GM23248 (cell line): ENCODE results near the gene STARD13. TPM values are rescaled to one million over a fixed set of nuclear protein-coding genes. Genes with fewer than 3 reads are reported as not detected.
"Not testable (repeated sequence)": the region's sequence is repeated elsewhere in the genome, so short reads cannot be mapped to it uniquely, and the experiment has no call there.

Experiments used
- DNase-seq: peaks from one replicate; pipeline ENCODE4 v3.0.0-alpha.2; 2015
- H2AFZ ChIP-seq: fragments of 200-600 bp; sonication (generic); 2 replicates; pipeline ENCODE4 v1.6.1; 2016; ENCODE audit warnings: antibody characterized with exemption
- H3F3A ChIP-seq: fragments of 200-600 bp; sonication (generic); 2 replicates; pipeline ENCODE4 v1.6.1; 2016; ENCODE audit warnings: mild to moderate bottlenecking, antibody characterized with exemption, mixed run types; ENCODE audit not compliant: insufficient read depth
- H3K27ac ChIP-seq: fragments of 200-600 bp; sonication (generic); 2 replicates; pipeline ENCODE4 v1.5.1; 2016; ENCODE audit warnings: mild to moderate bottlenecking
- H3K27me3 ChIP-seq: fragments of 200-600 bp; sonication (generic); replicated peaks from 2 replicates; pipeline ENCODE4 v1.6.1; 2016; ENCODE audit warnings: mild to moderate bottlenecking; ENCODE audit not compliant: insufficient read depth
- H3K36me3 ChIP-seq: fragments of 200-600 bp; sonication (generic); 2 replicates; pipeline ENCODE4 v1.6.1; 2016; ENCODE audit warnings: low read depth, mild to moderate bottlenecking
- H3K4me1 ChIP-seq: fragments of 200-600 bp; sonication (generic); 2 replicates; pipeline ENCODE4 v1.6.1; 2016; ENCODE audit warnings: mild to moderate bottlenecking; ENCODE audit not compliant: insufficient read depth
- H3K4me2 ChIP-seq: fragments of 200-600 bp; sonication (generic); one replicate; pipeline ENCODE4 v1.6.1; 2016; ENCODE audit warnings: mild to moderate bottlenecking; ENCODE audit not compliant: unreplicated experiment
- H3K4me3 ChIP-seq: fragments of 200-600 bp; sonication (generic); 2 replicates; pipeline ENCODE4 v1.5.1; 2016; ENCODE audit warnings: mild to moderate bottlenecking
- H3K79me2 ChIP-seq: fragments of 200-600 bp; sonication (generic); 2 replicates; pipeline ENCODE4 v1.6.1; 2016; ENCODE audit warnings: mild to moderate bottlenecking; ENCODE audit not compliant: insufficient read depth
- H3K9ac ChIP-seq: fragments of 200-600 bp; sonication (generic); 2 replicates; pipeline ENCODE4 v1.6.1; 2016; ENCODE audit warnings: mild to moderate bottlenecking
- H3K9me2 ChIP-seq: fragments of 200-600 bp; sonication (generic); 2 replicates; pipeline ENCODE4 v1.6.1; 2016; ENCODE audit warnings: mixed run types, mild to moderate bottlenecking, moderate library complexity; ENCODE audit not compliant: insufficient read depth
- H3K9me3 ChIP-seq: fragments of 200-600 bp; sonication (generic); one replicate; pipeline ENCODE4 v1.6.1; 2017; ENCODE audit warnings: low read depth
- H4K20me1 ChIP-seq: fragments of 200-600 bp; sonication (generic); 2 replicates; pipeline ENCODE4 v1.6.0; 2016; ENCODE audit not compliant: insufficient read depth
- EZH2 ChIP-seq: fragments of 200-600 bp; sonication (generic); IDR thresholded peaks from 2 replicates; pipeline ENCODE4 v1.6.1; 2018; ENCODE audit warnings: antibody characterized with exemption, mild to moderate bottlenecking; ENCODE audit not compliant: insufficient read depth, poor library complexity, severe bottlenecking
- EZH2phosphoT487 ChIP-seq: fragments of 200-600 bp; sonication (generic); IDR thresholded peaks from 2 replicates; pipeline ENCODE4 v1.6.1; 2018; ENCODE audit warnings: antibody characterized with exemption, moderate library complexity, mild to moderate bottlenecking, low read depth; ENCODE audit not compliant: insufficient read depth
- WGBS, 2 experiments: methylation state at CpG; one replicate each; pipeline ENCODE4 v1.1.6; 2015 to 2017; ENCODE audit warnings: low lambda C conversion rate in 2 of 2, low coverage in 1 of 2; ENCODE audit errors: missing lambda C conversion rate in 2 of 2; 5-methylcytosine and 5-hydroxymethylcytosine counted together
- in situ Hi-C: fragments of 300-500 bp; cut with MboI; formaldehyde crosslinking; loops from 2 replicates; pipeline ENCODE4 v1.15.0; 2020
- polyA plus RNA-seq: library from polyadenylated mRNA; unstranded; fragments of >200 nt; fragmentation: Nextera tagmentation; extraction: Ambion mirVana; gene quantifications from 2 replicates; pipeline ENCODE4 v1.2.1, GENCODE V29; 2016
- total RNA-seq: library from RNA; depleted of rRNA; stranded (reverse); fragments of >200 nt; shearing (Covaris generic); gene quantifications from 2 replicates; pipeline ENCODE4 v1.2.3, GENCODE V29; 2014

The STARD13 gene
- total and polyA plus RNA-seq, 2 experiments from 2014 or later = 13.8 to 16.6 TPM

DNA sequence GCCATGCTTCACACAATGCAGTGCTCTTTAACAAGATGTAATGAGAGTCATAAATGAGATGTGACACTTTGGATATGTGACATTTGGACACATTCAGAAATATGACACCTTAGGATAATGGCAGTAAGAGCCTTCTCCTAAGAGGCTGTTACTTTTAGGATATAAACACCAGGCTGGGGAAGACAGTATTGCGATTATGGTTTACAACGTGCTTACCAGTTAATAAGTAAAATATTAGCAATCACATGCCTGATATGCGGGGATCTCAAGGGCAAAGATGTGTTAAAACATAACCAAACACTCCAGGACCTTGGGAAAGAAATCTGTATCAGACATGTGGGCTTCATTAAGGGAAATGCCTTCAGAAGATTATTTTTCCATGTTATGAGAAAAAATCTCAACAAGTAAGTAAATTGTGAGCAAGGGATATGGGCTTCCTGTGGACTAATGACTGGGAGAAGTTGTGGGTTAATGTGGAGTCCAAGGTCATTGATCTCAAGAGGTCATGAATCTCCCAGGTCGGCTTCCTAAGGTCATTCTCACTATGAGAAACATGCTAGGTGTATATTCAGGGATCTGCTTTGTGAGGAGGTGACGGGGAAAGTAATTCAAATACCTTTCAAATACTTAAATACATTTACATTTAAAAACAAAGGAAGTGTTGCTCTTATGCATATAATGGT lies 105.3 kb downstream of the STARD13 start:
- Histone ChIP-seq H3K4me1 (peaks cover 36% of the 10 kb centered on the region), H3K4me3 (no peak overlapping the region), H3K79me2 (peaks cover 96% of the 10 kb centered on the region), H3K36me3 (0 out of 2 replicates have a peak, but pooled peaks cover 10% of the 10 kb centered on the region), H3K9me3 (no peaks in the 10 kb centered on the region), H3K9ac (no peak overlapping the region), H3K4me2 (no peak overlapping the region), H3K27ac (no peak overlapping the region), H4K20me1 (peaks cover 5% of the 10 kb centered on the region; the same call in 1 of the 2 replicates), H3K27me3 (no peaks in the 10 kb centered on the region), H3F3A (peaks cover 33% of the 10 kb centered on the region), H3K9me2 (no peaks in the 10 kb centered on the region), H2AFZ (no peak overlapping the region)
- 88 to 89% methylated on average over 5 of the region's 5 CpGs for WGBS, 2 experiments
- no peak for DNase-seq
- in situ Hi-C loops = no loop called here
- TF ChIP-seq EZH2phosphoT487 (no peak), EZH2 (no peak)

DNA sequence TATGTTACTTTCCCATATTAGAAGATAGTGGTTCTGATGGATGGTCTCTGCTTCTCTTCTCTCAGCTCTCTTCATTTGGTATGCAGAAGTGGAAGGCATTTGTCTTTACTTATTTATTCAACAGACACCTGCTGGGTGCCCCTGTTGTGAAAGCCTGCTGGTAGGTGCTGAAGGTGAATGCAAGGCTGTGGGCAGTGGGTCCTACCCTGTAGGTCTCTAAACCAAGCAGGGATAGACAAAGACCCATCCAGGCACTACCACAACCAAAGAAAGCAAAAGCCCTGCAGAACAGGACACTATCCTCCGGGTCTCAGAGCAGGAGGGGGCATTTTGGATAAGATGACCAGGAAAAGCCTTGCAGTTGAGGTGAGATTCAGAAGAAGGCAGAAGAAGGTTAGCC lies 106.1 kb downstream of the STARD13 start:
- Histone ChIP-seq H3K79me2 (peaks cover 96% of the 10 kb centered on the region), H3K4me1 (peaks cover 36% of the 10 kb centered on the region), H3K4me2 (no peak overlapping the region), H3K9ac (no peak overlapping the region), H2AFZ (no peak overlapping the region), H3K27ac (no peak overlapping the region), H3F3A (peaks cover 28% of the 10 kb centered on the region), H3K36me3 (peaks cover 16% of the 10 kb centered on the region; the same call in 1 of the 2 replicates), H3K27me3 (no peaks in the 10 kb centered on the region), H3K9me2 (no peaks in the 10 kb centered on the region), H4K20me1 (peaks cover 5% of the 10 kb centered on the region; the same call in 1 of the 2 replicates), H3K9me3 (no peaks in the 10 kb centered on the region), H3K4me3 (no peak overlapping the region)
- DNase-seq = no peak
- in situ Hi-C loops = no loop called here
- no peak for TF ChIP-seq EZH2phosphoT487
- no peak for TF ChIP-seq EZH2
- WGBS, 2 experiments = 87 to 100% methylated on average over 1 of the region's 1 CpG

DNA sequence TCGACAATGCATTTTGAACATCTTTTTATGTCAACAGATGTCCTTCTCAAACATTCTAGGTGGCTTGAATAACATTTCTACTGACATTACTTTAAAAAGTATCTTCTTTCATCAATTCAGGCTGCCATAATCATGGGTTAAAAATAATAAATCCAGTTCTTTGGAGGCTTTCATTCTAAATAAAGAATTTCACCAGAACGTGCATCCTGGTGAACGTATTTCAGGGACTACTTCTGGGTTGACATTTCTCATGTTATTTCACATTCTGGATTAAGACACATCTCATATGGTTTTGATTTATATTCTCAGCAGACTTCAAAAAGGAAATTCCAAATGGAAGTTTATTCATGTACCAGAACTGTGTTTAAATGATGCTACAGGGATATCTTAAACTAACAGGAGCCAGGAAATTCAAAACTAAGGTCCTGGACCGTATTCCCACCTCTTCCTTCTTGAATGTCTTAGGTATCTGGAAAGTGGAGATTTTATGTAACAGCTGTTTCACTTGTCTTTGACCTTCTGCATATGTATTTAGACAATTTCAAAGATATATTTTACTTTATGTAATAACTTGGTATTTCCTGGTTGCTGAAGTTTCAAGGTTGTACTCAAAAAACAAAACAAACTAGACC lies 107.2 kb downstream of the STARD13 start:
- H3K27me3 ChIP-seq = no peaks in the 10 kb centered on the region
- in situ Hi-C loops = no loop called here
- H3K9me2 ChIP-seq = no peaks in the 10 kb centered on the region
- WGBS, 2 experiments = 20 to 31% methylated on average over 4 of the region's 4 CpGs
- no peak overlapping the region for H3K4me3 ChIP-seq
- no peak for DNase-seq
- no peak overlapping the region for H3K9ac ChIP-seq
- no peak overlapping the region for H2AFZ ChIP-seq
- H3K4me2 ChIP-seq = no peak overlapping the region
- peaks cover 26% of the 10 kb centered on the region for H3K4me1 ChIP-seq
- H3K27ac ChIP-seq = no peak overlapping the region
- peaks cover 94% of the 10 kb centered on the region for H3K79me2 ChIP-seq
- TF ChIP-seq EZH2phosphoT487 (no peak), EZH2 (no peak)
- H4K20me1 ChIP-seq = peaks cover 5% of the 10 kb centered on the region; the same call in 1 of the 2 replicates
- peaks cover 28% of the 10 kb centered on the region for H3F3A ChIP-seq
- peaks cover 22% of the 10 kb centered on the region for H3K36me3 ChIP-seq
- H3K9me3 ChIP-seq = no peaks in the 10 kb centered on the region

GRCh38 chr13:33177340-33178208 lies 108.0 kb downstream of the STARD13 start:
- DNase-seq, H3K9me3 ChIP-seq, H3K27ac ChIP-seq, H3K4me3 ChIP-seq, H2AFZ ChIP-seq, H3K9me2 ChIP-seq, H3K27me3 ChIP-seq, in situ Hi-C loops, H3K4me2 ChIP-seq, H3K9ac ChIP-seq, H4K20me1 ChIP-seq: not testable (repeated sequence)
- WGBS, 2 experiments = 73 to 78% methylated on average over 4 of the region's 4 CpGs
- peaks cover 28% of the 10 kb centered on the region for H3F3A ChIP-seq
- peaks cover 22% of the 10 kb centered on the region for H3K4me1 ChIP-seq
- H3K36me3 ChIP-seq = peaks cover 29% of the 10 kb centered on the region
- H3K79me2 ChIP-seq = peaks cover 94% of the 10 kb centered on the region
